Esophagus muscularis mucosa (tissue), 4 donors: ENCODE measurements around the gene FAM174B. TPM values are rescaled to one million over a fixed set of nuclear protein-coding genes. Genes with fewer than 3 reads are reported as not detected.

Experiments used
- DNase-seq: peaks from one replicate; pipeline ENCODE4 v3.0.0-alpha.2; 2017; ENCODE audit errors: extremely low spot score
- H3K27ac ChIP-seq, 4 donors: fragments of 200-600 bp; sonication (generic); replicated peaks in 1 of 4; 1 replicate in 3 of 4; 2 replicates in 1 of 4; pipeline ENCODE4 v1.5.1; 2016 to 2019; ENCODE audit warnings: mild to moderate bottlenecking in 1 of 4
- H3K27me3 ChIP-seq, 4 donors: fragments of 200-600 bp; sonication (generic); one replicate each; pipeline versions ENCODE4 v1.5.1 to v1.6.0; 2016 to 2019
- H3K36me3 ChIP-seq, 4 donors: fragments of 200-600 bp; sonication (generic); one replicate each; pipeline ENCODE4 v1.5.1; 2016 to 2019
- H3K4me1 ChIP-seq, 4 donors: fragments of 200-600 bp; sonication (generic); one replicate each; pipeline ENCODE4 v1.5.1; 2016 to 2019
- H3K4me3 ChIP-seq, 4 donors: fragments of 200-600 bp; sonication (generic); 1 replicate in 2 of 4; 2 replicates in 2 of 4; pipeline ENCODE4 v1.5.1; 2016 to 2019; ENCODE audit warnings: mild to moderate bottlenecking in 4 of 4, moderate library complexity in 1 of 4
- H3K9me3 ChIP-seq, 4 donors: fragments of 200-600 bp; sonication (generic); 1 replicate in 3 of 4; 2 replicates in 1 of 4; pipeline ENCODE4 v1.5.1; 2016 to 2019
- EP300 ChIP-seq: sonication (generic); formaldehyde crosslinking; IDR thresholded peaks from one replicate; pipeline ENCODE4 v1.6.1; 2017; ENCODE audit warnings: antibody characterized with exemption
- POLR2A ChIP-seq: fragments of 450-650 bp; IDR thresholded peaks from one replicate; pipeline ENCODE4 v1.6.1; 2017; ENCODE audit warnings: antibody characterized with exemption, moderate library complexity, mild to moderate bottlenecking, low read depth
- POLR2AphosphoS5 ChIP-seq, 2 donors: sonication (generic); formaldehyde crosslinking; IDR thresholded peaks; one replicate each; pipeline ENCODE4 v1.6.1; 2017; ENCODE audit warnings: antibody characterized with exemption in 2 of 2
- whole genome bisulfite sequencing: methylation state at CpG from one replicate; pipeline ENCODE4 v1.1.5; 2018; 5-methylcytosine and 5-hydroxymethylcytosine counted together
- intact Hi-C: fragments of 100-400 bp; cut with DNase I; formaldehyde crosslinking; loops from one replicate; pipeline ENCODE4 v1.15.1; 2023
- total RNA-seq, 4 donors: library from RNA; depleted of rRNA; stranded (reverse); fragments of >200 nt; gene quantifications; one replicate each; pipeline versions ENCODE4 v1.1.0 to v1.2.1, GENCODE V29; 2016
- TF ChIP-seq, protein P1 (sequence below), 3 experiments: fragments of 200-600 bp in 2 of 3; fragments of 450-650 bp in 1 of 3; sonication (generic) in 2 of 3; IDR thresholded peaks; one replicate each; pipeline ENCODE4 v1.5.1; 2017 to 2019; ENCODE audit warnings: antibody characterized with exemption in 3 of 3, mild to moderate bottlenecking in 2 of 3, moderate library complexity in 1 of 3

The FAM174B gene
- total RNA-seq, 4 donors from 2014 or later, result 7.5 to 15.2 (median 9.9) TPM

- H3K4me1 ChIP-seq, result no peaks in the 10 kb centered on the region
- H3K27me3 ChIP-seq, result peaks cover 0 to 13% (median 0%) of the 10 kb centered on the region in 4 donors
- H3K27ac ChIP-seq, result no peak overlapping the region
- H3K36me3 ChIP-seq, result no peaks in the 10 kb centered on the region
- TF ChIP-seq, protein P1, sequence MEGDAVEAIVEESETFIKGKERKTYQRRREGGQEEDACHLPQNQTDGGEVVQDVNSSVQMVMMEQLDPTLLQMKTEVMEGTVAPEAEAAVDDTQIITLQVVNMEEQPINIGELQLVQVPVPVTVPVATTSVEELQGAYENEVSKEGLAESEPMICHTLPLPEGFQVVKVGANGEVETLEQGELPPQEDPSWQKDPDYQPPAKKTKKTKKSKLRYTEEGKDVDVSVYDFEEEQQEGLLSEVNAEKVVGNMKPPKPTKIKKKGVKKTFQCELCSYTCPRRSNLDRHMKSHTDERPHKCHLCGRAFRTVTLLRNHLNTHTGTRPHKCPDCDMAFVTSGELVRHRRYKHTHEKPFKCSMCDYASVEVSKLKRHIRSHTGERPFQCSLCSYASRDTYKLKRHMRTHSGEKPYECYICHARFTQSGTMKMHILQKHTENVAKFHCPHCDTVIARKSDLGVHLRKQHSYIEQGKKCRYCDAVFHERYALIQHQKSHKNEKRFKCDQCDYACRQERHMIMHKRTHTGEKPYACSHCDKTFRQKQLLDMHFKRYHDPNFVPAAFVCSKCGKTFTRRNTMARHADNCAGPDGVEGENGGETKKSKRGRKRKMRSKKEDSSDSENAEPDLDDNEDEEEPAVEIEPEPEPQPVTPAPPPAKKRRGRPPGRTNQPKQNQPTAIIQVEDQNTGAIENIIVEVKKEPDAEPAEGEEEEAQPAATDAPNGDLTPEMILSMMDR (IDR thresholded peaks at IDR 0.05), result no peak
- TF ChIP-seq POLR2AphosphoS5 (IDR thresholded peaks at IDR 0.05) (no peak), EP300 (no peak), POLR2A (no peak)
- no peak for DNase-seq
- intact Hi-C loops, result no loop called here
- WGBS, result 54% methylated on average over 4 of the region's 4 CpGs
- no peak overlapping the region for H3K4me3 ChIP-seq
- H3K9me3 ChIP-seq, result no peaks in the 10 kb centered on the region
Measured at GRCh38 chr15:92584105-92584504, 71.5 kb downstream of the FAM174B start.

GRCh38 chr15:92583096-92584034 lies 72.2 kb downstream of the FAM174B start:
- Histone ChIP-seq H3K9me3 (no peaks in the 10 kb centered on the region), H3K4me3 (no peak overlapping the region), H3K27ac (no peak overlapping the region), H3K4me1 (no peaks in the 10 kb centered on the region), H3K36me3 (no peaks in the 10 kb centered on the region), H3K27me3 (peaks cover 0 to 16% (median 0%) of the 10 kb centered on the region in 4 donors)
- TF ChIP-seq POLR2A (no peak), POLR2AphosphoS5 (IDR thresholded peaks at IDR 0.05) (no peak), EP300 (no peak)
- TF ChIP-seq, protein P1 (IDR thresholded peaks at IDR 0.05), result no peak
- WGBS, result 78% methylated on average over 19 of the region's 19 CpGs
- DNase-seq, result no peak
- intact Hi-C loops, result no loop called here

DNA sequence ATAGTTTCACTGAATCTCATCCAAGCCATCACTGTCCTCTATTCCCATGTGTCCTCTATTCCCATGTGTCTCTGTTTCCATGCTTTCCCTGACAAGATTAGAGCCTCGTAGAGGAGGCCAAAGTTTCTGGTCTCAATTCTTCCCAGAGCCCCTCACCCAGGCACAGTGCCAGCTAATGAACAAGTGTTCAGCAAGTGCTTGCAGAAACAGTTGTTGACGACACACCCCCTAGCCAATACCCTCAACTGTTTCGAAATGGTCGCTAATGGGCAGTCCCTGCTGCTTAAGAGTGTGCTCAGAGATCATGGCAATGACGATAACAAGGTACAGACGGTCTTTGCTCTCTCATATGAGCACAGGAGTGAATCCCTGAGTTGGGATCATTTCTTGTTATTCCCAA lies 73.4 kb downstream of the FAM174B start:
- Histone ChIP-seq H3K27ac (no peak overlapping the region), H3K36me3 (no peaks in the 10 kb centered on the region), H3K9me3 (no peaks in the 10 kb centered on the region), H3K27me3 (peaks cover 0 to 15% (median 0%) of the 10 kb centered on the region in 4 donors), H3K4me3 (no peak overlapping the region), H3K4me1 (no peaks in the 10 kb centered on the region)
- no peak for DNase-seq
- intact Hi-C loops, result no loop called here
- TF ChIP-seq, protein P1 (IDR thresholded peaks at IDR 0.05), result no peak
- no peak for TF ChIP-seq POLR2A
- no peak for TF ChIP-seq POLR2AphosphoS5 (IDR thresholded peaks at IDR 0.05)
- 87% methylated on average over 6 of the region's 6 CpGs for WGBS

- intact Hi-C loops, result no loop called here
- H3K27me3 ChIP-seq, result peaks cover 0 to 10% (median 0%) of the 10 kb centered on the region in 4 donors
- H3K4me3 ChIP-seq, result no peak overlapping the region
- TF ChIP-seq EP300 (no peak), POLR2A (no peak), POLR2AphosphoS5 (IDR thresholded peaks at IDR 0.05) (no peak)
- TF ChIP-seq, protein P1 (IDR thresholded peaks at IDR 0.05), result no peak
- no peak for DNase-seq
- 54% methylated on average over 4 of the region's 7 CpGs for WGBS
- H3K4me1 ChIP-seq, result no peaks in the 10 kb centered on the region
- H3K27ac ChIP-seq, result no peak overlapping the region
- no peaks in the 10 kb centered on the region for H3K36me3 ChIP-seq
- no peaks in the 10 kb centered on the region for H3K9me3 ChIP-seq
Measured at GRCh38 chr15:92580933-92581445, 74.6 kb downstream of the FAM174B start.
